Right atrium auricular region (tissue), 2 donors: ENCODE measurements around the gene MYBPHL. TPM values are rescaled to one million over a fixed set of nuclear protein-coding genes. Genes with fewer than 3 reads are reported as not detected.

ENCODE experiments used
- DNase-seq: peaks from one replicate; pipeline ENCODE4 v3.0.0-alpha.2; 2019; ENCODE audit warnings: low spot score
- H3K27ac ChIP-seq, 2 donors: fragments of 200-600 bp; sonication (generic); 1 replicate in 1 of 2; 2 replicates in 1 of 2; pipeline ENCODE4 v1.5.1; 2016 to 2019
- H3K27me3 ChIP-seq, 2 donors: fragments of 200-600 bp; sonication (generic); one replicate each; pipeline versions ENCODE4 v1.5.1 to v1.6.0; 2017 to 2019
- H3K36me3 ChIP-seq: fragments of 200-600 bp; sonication (generic); one replicate; pipeline ENCODE4 v1.5.1; 2016
- H3K4me1 ChIP-seq, 2 donors: fragments of 200-600 bp; sonication (generic); one replicate each; pipeline versions ENCODE4 v1.5.1 to v1.6.0; 2017 to 2019
- H3K4me3 ChIP-seq, 2 donors: fragments of 200-600 bp; sonication (generic); 1 replicate in 1 of 2; 2 replicates in 1 of 2; pipeline ENCODE4 v1.5.1; 2017 to 2019; ENCODE audit warnings: mild to moderate bottlenecking in 1 of 2, moderate library complexity in 1 of 2
- H3K9me3 ChIP-seq, 2 donors: fragments of 200-600 bp; sonication (generic); one replicate each; pipeline ENCODE4 v1.5.1; 2019
- total RNA-seq, 2 donors: library from RNA; depleted of rRNA; stranded (reverse); fragments of >200 nt; gene quantifications; one replicate each; pipeline ENCODE4 v1.1.0, GENCODE V29; 2016
- TF ChIP-seq, protein P1 (sequence below), 2 donors: fragments of 200-600 bp; sonication (generic); IDR thresholded peaks; one replicate each; pipeline ENCODE4 v1.5.1; 2019; ENCODE audit warnings: antibody characterized with exemption in 2 of 2

The MYBPHL gene
- total RNA-seq, 2 donors from 2014 or later = 62.2 to 381 TPM

DNA sequence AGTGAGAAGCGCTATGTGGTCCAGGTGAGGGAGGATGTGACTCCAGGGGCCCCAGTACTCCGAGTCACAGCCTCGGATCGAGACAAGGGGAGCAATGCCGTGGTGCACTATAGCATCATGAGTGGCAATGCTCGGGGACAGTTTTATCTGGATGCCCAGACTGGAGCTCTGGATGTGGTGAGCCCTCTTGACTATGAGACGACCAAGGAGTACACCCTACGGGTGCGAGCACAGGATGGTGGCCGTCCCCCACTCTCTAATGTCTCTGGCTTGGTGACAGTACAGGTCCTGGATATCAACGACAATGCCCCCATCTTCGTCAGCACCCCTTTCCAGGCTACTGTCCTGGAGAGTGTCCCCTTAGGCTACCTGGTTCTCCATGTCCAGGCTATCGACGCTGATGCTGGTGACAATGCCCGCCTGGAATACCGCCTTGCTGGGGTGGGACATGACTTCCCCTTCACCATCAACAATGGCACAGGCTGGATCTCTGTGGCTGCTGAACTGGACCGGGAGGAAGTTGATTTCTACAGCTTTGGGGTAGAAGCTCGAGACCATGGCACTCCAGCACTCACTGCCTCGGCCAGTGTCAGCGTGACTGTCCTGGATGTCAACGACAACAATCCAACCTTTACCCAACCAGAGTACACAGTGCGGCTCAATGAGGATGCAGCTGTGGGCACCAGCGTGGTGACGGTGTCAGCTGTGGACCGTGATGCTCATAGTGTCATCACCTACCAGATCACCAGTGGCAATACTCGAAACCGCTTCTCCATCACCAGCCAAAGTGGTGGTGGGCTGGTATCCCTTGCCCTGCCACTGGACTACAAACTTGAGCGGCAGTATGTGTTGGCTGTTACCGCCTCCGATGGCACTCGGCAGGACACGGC, 55.3 kb downstream of the MYBPHL start:
- Histone ChIP-seq H3K9me3 (no peaks in the 10 kb centered on the region), H3K27me3 (no peaks in the 10 kb centered on the region), H3K36me3 (no peaks in the 10 kb centered on the region), H3K4me3 (no peak overlapping the region), H3K4me1 (peaks cover 0 to 51% of the 10 kb centered on the region in 2 donors), H3K27ac (no peak overlapping the region)
- no peak for DNase-seq
- TF ChIP-seq, protein P1, sequence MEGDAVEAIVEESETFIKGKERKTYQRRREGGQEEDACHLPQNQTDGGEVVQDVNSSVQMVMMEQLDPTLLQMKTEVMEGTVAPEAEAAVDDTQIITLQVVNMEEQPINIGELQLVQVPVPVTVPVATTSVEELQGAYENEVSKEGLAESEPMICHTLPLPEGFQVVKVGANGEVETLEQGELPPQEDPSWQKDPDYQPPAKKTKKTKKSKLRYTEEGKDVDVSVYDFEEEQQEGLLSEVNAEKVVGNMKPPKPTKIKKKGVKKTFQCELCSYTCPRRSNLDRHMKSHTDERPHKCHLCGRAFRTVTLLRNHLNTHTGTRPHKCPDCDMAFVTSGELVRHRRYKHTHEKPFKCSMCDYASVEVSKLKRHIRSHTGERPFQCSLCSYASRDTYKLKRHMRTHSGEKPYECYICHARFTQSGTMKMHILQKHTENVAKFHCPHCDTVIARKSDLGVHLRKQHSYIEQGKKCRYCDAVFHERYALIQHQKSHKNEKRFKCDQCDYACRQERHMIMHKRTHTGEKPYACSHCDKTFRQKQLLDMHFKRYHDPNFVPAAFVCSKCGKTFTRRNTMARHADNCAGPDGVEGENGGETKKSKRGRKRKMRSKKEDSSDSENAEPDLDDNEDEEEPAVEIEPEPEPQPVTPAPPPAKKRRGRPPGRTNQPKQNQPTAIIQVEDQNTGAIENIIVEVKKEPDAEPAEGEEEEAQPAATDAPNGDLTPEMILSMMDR (IDR thresholded peaks at IDR 0.05) = no peak

DNA sequence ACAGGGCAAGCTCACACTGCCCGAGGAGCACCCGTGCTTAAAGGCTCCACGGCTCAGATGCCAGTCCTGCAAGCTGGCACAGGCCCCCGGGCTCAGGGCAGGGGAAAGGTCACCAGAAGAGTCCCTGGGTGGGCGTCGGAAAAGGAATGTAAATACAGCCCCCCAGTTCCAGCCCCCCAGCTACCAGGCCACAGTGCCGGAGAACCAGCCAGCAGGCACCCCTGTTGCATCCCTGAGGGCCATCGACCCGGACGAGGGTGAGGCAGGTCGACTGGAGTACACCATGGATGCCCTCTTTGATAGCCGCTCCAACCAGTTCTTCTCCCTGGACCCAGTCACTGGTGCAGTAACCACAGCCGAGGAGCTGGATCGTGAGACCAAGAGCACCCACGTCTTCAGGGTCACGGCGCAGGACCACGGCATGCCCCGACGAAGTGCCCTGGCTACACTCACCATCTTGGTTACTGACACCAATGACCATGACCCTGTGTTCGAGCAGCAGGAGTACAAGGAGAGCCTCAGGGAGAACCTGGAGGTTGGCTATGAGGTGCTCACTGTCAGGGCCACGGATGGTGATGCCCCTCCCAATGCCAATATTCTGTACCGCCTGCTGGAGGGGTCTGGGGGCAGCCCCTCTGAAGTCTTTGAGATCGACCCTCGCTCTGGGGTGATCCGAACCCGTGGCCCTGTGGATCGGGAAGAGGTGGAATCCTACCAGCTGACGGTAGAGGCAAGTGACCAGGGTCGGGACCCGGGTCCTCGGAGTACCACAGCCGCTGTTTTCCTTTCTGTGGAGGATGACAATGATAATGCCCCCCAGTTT, 56.1 kb downstream of the MYBPHL start:
- H3K4me3 ChIP-seq = peak overlapping the region; percentile 66 to 70
- no peak for DNase-seq
- H3K36me3 ChIP-seq = no peaks in the 10 kb centered on the region
- no peaks in the 10 kb centered on the region for H3K27me3 ChIP-seq
- TF ChIP-seq, protein P1 (IDR thresholded peaks at IDR 0.05) = no peak
- peaks cover 0 to 44% of the 10 kb centered on the region in 2 donors for H3K4me1 ChIP-seq
- no peak overlapping the region for H3K27ac ChIP-seq
- H3K9me3 ChIP-seq = no peaks in the 10 kb centered on the region

DNA sequence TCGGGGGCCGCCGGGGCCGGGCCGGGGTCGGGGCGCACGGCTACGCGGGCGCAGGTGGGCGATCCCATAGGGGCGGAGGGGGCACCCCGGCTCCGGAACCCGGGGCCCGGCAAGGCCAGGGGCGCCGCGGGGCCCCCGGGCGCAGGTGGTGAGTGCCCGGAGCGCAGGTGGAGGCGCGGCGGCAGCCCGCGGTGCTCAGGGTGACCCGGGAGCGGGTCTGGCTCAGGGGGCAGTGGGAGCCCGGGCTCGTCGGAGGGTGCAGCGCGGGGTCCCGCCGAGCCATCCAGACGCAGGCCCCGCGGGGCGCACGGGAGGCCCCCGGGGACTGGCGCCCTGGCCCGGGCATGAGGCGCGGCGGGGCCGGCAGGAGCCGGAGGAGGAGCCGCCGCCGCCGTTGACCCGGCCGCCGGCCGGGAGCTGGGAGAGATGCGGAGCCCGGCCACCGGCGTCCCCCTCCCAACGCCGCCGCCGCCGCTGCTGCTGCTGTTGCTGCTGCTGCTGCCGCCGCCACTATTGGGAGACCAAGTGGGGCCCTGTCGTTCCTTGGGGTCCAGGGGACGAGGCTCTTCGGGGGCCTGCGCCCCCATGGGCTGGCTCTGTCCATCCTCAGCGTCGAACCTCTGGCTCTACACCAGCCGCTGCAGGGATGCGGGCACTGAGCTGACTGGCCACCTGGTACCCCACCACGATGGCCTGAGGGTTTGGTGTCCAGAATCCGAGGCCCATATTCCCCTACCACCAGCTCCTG, 57.0 kb downstream of the MYBPHL start:
- H3K4me3 ChIP-seq = peak overlapping the region; percentile 66 to 70
- DNase-seq = no peak
- H3K9me3 ChIP-seq = no peaks in the 10 kb centered on the region
- peak overlapping the region in 1 of 2 donors; percentile 18 for H3K27ac ChIP-seq
- H3K27me3 ChIP-seq = no peaks in the 10 kb centered on the region
- H3K4me1 ChIP-seq = peaks cover 0 to 36% of the 10 kb centered on the region in 2 donors
- H3K36me3 ChIP-seq = no peaks in the 10 kb centered on the region
- TF ChIP-seq, protein P1 (IDR thresholded peaks at IDR 0.05) = no peak

DNA sequence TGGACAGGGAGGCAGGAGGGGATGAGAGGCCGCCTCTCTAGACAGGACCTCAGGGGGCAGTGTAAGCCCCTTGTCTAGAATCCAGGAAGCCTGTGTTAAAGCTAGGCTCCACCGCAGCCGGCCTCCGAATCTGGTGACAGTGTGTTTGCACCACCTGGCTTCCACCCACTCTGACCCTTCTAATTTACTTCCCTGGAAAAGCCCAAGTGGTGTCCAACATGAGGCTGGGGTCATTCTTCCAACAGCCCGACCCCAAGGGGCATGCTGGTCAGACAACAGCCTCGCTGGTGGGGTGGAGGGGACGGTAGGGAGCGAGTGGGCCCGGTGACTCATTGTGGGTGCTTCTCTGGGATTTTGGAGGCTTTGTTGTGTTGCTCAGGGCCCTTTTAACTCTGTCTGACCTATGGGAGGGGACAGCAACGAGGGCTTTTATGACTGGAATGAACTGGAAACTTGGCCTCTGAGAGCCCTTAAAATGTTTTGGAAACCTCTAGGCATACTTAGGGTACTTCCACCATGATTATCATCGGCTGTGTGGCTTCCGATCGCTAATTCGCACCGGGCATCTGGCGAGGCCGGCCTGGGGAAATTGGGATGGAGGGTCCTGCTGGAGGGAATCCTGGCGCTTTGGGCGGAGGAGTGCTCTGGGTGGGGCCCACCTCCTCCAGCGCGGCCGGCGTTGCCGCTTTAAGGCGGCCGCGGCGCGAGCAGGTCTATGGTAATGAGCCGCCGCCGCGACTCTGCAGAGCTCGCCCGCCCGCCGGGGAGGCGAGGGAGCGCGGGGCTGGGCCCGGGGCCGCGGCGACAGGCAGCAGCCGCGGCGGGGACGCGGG, 57.8 kb downstream of the MYBPHL start, which contains the start of gene CELSR2:
TSS of gene CELSR2 (plus strand) at position 743 of the 833 bp plus-strand sequence. CDS start 541 bp downstream, outside the sequence.
- Histone ChIP-seq H3K4me3 (peak within 1 kb of the TSS; percentile 66 to 70), H3K27me3 (no peaks in the 10 kb centered on the region), H3K36me3 (no peaks in the 10 kb centered on the region), H3K4me1 (peaks cover 0 to 28% of the 10 kb centered on the region in 2 donors), H3K27ac (peak within 1 kb of the TSS in 1 of 2 donors; percentile 18), H3K9me3 (no peaks in the 10 kb centered on the region)
- DNase-seq = no peak
- TF ChIP-seq, protein P1 (IDR thresholded peaks at IDR 0.05) = no peak

DNA sequence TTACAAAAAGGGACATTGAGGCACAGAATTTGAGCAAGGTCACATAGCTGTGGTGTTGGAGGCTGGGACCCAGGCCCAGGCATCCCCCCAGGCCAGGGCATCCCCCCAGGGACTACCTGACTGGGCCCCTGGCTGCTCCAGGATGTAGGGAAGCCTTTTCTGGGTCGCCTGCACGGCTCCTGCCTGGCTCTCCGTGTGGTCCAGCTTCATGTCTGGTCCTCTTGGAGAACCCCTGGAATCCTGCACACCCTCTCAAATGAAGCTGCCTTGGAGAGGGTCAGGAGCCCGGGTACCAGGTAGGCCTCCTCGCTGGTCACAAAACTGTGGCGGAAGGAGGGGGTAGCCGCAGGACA, 58.4 kb downstream of the MYBPHL start:
- H3K27me3 ChIP-seq = no peaks in the 10 kb centered on the region
- peaks cover 0 to 22% of the 10 kb centered on the region in 2 donors for H3K4me1 ChIP-seq
- TF ChIP-seq, protein P1 (IDR thresholded peaks at IDR 0.05) = no peak
- no peak overlapping the region for H3K27ac ChIP-seq
- H3K9me3 ChIP-seq = no peaks in the 10 kb centered on the region
- DNase-seq = no peak
- H3K4me3 ChIP-seq = no peak overlapping the region
- H3K36me3 ChIP-seq = no peaks in the 10 kb centered on the region
